SK-N-SH (cell line): ENCODE results near the gene VPS26B.

Experiments used
- NRF1 ChIP-seq: IDR thresholded peaks from 2 replicates; pipeline ENCODE4 v1.6.1; 2012; ENCODE audit warnings: low read depth, mild to moderate bottlenecking, low read length
- TF ChIP-seq, protein P1 (sequence below): fragments of 200-600 bp; sonication (generic); IDR thresholded peaks from 2 replicates; pipeline ENCODE4 v1.6.1; 2017; ENCODE audit warnings: antibody characterized with exemption, mild to moderate bottlenecking, moderate library complexity

DNA sequence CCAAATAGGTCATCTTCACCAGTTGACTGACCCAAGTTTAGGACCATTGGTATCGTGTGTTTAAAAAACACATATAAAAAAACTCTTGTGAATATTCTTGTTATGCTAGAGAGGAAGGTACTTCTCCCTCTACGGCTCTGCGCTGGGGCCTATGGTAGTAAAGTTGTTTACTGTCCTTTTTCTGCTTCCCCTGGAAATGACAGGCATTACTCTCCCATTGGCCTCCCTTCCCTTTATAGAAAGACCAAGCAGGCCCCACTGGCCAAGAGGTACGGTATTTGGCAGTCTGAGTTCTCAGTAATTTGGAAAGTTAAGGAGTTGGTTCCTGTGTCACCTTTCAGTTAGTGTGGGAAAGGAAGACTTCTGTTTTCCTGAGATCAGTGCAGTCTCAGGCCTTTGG, 22.2 kb downstream of the VPS26B start:
- TF ChIP-seq, protein P1, sequence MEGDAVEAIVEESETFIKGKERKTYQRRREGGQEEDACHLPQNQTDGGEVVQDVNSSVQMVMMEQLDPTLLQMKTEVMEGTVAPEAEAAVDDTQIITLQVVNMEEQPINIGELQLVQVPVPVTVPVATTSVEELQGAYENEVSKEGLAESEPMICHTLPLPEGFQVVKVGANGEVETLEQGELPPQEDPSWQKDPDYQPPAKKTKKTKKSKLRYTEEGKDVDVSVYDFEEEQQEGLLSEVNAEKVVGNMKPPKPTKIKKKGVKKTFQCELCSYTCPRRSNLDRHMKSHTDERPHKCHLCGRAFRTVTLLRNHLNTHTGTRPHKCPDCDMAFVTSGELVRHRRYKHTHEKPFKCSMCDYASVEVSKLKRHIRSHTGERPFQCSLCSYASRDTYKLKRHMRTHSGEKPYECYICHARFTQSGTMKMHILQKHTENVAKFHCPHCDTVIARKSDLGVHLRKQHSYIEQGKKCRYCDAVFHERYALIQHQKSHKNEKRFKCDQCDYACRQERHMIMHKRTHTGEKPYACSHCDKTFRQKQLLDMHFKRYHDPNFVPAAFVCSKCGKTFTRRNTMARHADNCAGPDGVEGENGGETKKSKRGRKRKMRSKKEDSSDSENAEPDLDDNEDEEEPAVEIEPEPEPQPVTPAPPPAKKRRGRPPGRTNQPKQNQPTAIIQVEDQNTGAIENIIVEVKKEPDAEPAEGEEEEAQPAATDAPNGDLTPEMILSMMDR: no peak
- no peak for TF ChIP-seq NRF1
